Measurements from ENCODE around the gene ZNF625.

The ZNF625 gene

GRCh38 chr19:12156223-12157058 lies at the start of gene ZNF625:
TSS of gene ZNF625 (minus strand) at chr19:12156734. CDS start at chr19:12156558, 176 bp downstream.
- DNase-seq: peak; percentile 23

- no peak for DNase-seq
Observed at GRCh38 chr19:12205296-12205695, 48.8 kb upstream of the ZNF625 start.

- DNase-seq: peak; percentile 65
Observed at GRCh38 chr19:12202250-12202649, 45.7 kb upstream of the ZNF625 start.

DNA sequence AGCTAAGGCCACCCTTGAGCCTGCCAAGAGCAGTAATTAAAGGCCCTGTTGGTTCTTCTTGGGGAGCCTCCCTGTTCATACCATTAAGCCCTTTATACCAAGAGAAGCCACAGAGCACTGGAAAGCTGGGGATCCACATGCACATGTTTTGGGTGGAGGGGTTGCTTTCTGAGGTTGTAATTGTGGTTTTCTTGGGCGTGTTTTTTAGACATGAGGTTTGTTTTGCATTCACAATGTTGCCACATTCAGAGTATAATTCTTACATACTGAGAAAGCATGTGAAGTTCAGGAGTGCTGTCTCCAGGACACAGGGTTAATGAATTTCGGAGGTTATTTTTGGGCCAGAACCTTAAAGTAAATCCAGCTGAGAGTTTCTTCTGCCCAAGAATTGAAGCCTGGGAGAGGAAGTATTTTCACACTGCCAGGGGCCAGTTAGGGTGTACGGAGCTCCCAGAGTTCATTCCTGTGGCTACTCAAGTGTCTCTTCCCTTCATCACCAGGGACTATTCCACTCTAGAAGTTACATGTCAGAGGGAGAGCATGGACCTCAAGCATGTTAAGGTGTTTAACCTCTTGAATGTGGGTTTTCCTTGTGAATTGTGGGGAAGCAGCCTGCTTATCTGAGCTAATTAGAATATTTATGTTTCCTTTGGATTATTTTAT lies 43.4 kb upstream of the ZNF625 start:
- no peak for DNase-seq

DNA sequence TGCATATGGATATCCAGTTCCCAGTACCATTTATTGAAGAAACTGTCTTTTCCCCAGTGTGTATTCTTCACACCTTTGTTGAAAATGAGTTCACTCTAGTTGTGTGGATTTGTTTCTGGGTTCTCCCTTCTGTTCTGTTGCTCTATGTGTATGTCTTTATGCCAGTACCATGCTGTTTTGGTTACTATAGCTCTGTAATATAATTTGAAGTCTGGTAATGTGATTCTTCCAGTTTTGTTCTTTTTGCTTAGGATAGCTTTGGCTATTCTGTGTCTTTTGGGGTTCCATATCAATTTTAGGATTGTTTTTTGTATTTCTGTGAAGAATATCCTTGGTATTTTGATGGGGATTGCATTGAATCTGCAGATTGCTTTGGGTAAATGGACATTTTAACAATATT lies 41.6 kb upstream of the ZNF625 start:
- no peak for DNase-seq

GRCh38 chr19:12194827-12195731 lies 38.5 kb upstream of the ZNF625 start:
- DNase-seq: peak; percentile 74

DNA sequence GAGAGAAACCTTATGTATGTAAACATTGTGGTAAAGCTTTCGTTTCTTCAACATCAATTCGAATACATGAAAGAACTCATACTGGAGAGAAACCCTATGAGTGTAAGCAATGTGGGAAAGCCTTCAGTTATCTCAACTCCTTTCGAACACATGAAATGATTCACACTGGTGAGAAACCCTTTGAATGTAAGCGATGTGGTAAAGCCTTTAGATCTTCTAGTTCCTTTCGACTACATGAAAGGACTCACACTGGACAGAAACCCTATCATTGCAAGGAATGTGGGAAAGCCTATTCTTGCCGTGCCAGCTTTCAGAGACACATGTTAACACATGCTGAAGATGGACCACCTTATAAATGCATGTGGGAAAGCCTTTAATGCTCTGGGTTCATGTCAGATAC lies 31.1 kb upstream of the ZNF625 start:
- DNase-seq: no peak

- no peak for DNase-seq
Observed at GRCh38 chr19:12180377-12180776, 23.8 kb upstream of the ZNF625 start.

GRCh38 chr19:12166626-12167025 lies 10.1 kb upstream of the ZNF625 start:
- no peak for DNase-seq

DNA sequence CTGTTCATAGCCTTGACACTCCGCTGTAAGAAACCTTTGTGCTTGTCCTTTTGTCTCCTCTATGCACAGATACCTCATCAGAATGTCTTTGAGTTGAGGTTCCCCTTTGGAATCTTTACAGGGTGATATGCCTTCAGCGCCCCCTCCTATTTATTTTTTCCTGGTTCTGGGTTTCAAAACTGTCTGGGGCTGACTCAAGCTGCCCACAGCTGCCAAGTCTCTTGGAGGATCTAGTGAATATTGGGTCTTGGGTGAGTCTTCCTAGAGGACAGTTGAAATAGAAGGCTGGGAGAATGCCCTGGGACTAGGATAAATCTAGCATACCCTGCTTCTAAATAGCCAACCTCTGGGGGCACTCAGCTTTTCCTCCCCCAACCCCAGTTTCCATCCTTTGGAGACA lies 7.3 kb upstream of the ZNF625 start:
- no peak for DNase-seq

DNA sequence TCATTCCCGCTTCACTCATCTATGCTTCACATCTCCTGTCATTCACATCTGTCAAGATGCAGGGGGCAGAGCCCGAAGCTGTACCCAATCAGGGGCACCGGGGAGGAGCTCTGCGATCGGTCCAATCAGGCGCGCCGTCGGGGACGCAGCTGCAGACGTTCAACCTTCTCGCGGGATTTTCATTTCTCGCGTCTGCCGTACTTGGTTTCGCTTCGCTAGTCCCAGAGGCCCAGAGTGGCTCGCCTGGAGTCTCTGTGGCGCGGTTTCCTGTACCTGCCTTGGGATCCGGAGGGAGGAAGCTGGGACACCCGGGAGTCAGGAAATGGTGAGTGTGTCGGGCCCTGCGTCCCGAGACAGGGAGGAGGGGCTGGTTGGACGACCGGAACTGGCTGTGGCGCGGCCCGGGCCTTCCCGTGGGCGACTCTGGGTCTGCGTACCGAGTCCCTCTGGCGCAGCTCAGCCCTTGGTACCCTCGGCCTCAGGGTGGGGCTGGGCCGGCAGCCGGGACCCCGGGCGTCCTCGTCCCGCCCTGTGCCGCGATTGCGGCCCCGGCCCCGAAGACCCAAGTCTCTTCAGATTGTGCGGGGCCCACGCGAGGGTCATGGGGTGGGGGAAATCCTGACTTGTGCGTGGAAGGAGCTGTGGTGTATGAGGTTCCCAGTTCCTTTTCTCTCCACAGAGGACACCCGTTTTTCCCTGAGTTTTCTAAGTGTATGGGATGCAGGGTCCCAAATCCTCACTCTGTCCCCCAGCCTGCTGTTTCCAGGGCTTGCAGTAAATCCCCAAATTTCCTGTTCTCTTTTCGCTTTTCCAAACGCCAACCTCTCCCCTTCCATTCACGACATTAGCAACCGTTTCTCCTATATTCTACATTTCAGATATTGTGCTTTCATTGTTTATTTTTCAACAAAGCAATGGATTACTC lies 6.6 kb upstream of the ZNF625 start, which contains the start of gene ZNF136:
ZNF136 (plus strand) TSS at position 215 of the 925 bp plus-strand sequence; CDS start at position 323, 108 bp downstream.
- DNase-seq: peak; percentile 94

DNA sequence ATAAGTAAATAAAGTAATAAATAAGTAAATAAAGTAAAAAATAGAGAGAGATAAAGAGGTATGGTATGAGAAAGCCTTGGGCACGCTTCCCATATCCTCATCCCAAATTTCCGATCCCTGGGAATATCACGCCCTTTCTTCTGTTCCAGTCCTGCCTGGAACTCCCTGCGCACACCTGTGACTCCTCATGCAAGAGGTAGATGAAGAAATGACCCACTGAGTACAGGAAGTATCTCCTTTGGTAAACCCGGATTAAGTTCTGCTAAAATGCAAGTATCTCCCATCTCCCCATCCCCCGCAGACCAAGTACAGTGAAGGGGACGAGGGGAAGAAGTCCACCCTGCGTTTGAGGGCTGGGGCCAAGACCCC lies 6.0 kb upstream of the ZNF625 start:
- DNase-seq: no peak

GRCh38 chr19:12159773-12160414 lies 3.4 kb upstream of the ZNF625 start:
- DNase-seq: no peak

DNA sequence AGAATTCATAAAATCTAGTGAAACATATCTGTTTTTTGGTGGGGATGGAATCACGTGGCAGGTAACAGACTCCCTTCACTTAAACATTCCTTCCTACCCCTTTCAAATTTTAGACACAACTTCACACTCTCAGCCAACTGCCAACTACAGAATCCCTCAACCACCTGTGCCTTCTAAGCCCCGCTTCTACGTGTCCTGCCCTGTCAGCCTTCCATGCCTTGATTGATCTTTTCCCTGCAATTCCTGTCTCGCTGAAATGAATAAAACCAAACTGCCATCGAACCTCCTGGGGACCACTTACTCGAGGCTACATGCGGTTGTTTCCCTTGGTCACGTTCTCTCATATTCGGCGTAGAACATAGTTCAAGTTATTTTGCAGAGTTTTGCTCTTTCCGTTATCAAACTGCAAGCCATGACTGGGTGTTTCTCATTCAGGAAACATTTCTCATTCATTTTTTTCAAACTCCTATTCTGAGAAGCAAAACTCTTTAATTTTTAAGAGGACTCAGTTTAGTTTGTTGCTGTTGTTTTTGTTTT lies 1.1 kb downstream of the ZNF625 start:
- DNase-seq: no peak

DNA sequence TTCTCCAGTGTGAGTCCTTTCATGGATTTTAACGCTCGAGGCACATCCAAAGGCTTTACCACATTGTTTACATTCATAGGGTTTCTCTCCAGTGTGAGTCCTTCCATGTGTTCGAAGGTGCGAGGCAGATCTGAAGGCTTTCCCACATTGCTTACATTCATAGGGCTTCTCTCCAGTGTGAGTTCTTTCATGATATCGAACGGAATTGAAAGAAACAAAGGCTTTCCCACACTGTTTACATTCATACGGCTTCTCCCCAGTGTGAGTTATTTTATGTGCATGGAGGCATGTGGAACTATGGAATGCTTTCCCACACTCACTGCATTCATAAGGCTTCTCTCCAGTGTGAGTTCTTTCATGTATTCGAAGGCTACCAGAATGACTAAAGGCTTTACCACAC lies 11.2 kb downstream of the ZNF625 start:
- DNase-seq: no peak

- DNase-seq: no peak
Observed at GRCh38 chr19:12141405-12141736, 15.2 kb downstream of the ZNF625 start.

GRCh38 chr19:12140545-12141404 lies 15.8 kb downstream of the ZNF625 start:
- DNase-seq: peak; percentile 86

DNA sequence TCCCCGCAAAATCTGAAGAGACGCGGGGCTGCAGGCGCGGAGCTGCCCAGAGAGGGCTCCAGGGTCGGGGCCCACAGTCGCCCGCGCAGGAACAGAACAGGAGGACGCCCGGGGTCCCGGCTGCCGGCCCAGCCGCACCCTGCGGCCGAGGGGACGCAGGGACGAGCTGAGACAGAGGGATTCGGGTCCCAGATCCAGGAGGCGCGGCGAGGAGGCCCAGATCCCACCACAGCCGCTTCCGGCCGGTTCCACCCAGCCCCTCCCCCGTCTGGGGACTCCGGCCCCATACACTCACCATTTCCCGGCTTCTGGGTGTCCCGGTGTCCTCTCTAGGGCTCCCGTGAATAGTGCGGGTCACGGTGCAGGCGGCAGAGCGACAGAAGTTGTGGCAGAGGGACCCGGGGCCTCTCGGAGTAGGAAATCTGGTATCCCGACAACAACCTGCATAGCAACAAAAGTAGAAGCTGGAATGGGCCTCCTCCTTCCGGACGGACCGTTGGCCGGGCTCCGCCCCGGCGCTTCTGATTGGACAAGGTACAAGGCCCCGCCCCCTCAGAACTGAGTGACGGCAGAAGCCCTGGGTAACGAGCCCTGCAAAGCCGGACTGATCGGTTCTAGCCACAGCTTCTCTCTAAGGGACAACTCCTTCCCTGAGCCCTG lies 16.5 kb downstream of the ZNF625 start, which contains the start of gene ZNF20:
ZNF20 (minus strand) TSS at position 466 of the 660 bp plus-strand sequence; CDS start at position 298, 168 bp downstream.
- DNase-seq: peak; percentile 91

- no peak for DNase-seq
Observed at GRCh38 chr19:12139269-12139668, 17.3 kb downstream of the ZNF625 start.
